ENCODE measurements around the gene CTNND1.

GRCh38 chr11:57778318-57779037, 16.9 kb downstream of the CTNND1 start:
- TF ChIP-seq GATA3 (IDR thresholded peaks at IDR 0.05; ENCODE audit: low read depth, low read length) (no peak), GATA2 (IDR thresholded peaks at IDR 0.05; ENCODE audit: low read depth, low read length) (peak; percentile 62)

Measured in SH-SY5Y (cell line).